Stimulated activated CD8-positive, alpha-beta memory T cell treated with anti-CD3 and anti-CD28 coated beads, Interleukin-2, amount 100 ng/mL, for 1 hour (primary cell): ENCODE measurements around the gene ROCK2.
A peak's percentile ranks its signal among the peaks of the same experiment; 100 is the strongest.

Experiments used
- DNase-seq, 2 donors: peaks; one replicate each; pipeline ENCODE4 v3.0.0-alpha.2; 2020; ENCODE audit warnings: low read depth in 2 of 2

ROCK2 gene

DNA sequence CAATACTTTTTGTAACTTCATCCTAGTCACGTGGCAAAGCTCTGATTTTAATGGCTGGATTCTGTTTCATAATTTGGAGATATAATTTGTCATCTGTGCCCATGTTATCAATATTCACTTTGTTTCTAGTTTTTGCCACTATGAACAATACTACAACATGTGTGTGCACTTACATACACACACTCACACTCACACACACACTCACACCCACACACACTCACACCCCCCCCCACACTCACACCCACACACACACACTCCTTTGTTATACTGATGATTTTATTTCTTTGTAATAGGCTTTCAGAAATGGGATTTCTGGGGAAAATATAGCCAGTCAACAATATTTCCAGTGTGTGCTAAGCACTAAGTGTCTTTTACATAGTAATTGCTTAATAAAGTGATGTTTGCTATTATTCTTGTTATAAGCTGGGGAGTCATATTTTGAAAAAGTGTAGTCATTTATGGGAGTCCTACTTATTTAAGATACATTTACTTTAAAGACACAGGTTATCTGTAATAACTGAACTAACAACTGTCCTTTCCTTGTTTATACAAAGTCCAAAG is 22.8 kb upstream of the ROCK2 start:
- no peak for DNase-seq

DNA sequence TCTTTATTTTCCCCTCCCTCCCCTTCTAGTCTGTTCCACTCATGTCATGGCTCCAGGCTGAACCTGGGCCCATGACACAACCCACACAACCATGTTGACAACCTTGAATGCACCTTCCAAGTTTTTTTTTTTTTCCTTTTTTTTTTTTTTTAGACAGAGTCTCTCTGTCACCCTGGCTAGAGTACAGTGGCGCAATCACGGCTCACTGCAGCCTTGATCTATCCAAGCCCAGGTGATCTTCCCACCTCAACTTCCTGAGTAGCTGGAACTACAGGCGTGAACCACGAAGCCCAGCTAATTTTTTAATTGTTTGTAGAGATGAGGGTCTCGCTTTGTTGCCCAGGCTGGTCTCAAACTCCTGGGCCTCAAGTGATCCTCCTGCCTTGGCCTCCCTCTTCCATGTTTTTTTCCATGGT is 21.9 kb upstream of the ROCK2 start:
- DNase-seq = no peak

GRCh38 chr2:11365096-11365879 is 20.9 kb upstream of the ROCK2 start:
- no peak for DNase-seq

GRCh38 chr2:11364565-11364887 is 20.1 kb upstream of the ROCK2 start:
- DNase-seq = no peak

- DNase-seq = no peak
Observed at GRCh38 chr2:11363868-11364564, 19.6 kb upstream of the ROCK2 start.

DNA sequence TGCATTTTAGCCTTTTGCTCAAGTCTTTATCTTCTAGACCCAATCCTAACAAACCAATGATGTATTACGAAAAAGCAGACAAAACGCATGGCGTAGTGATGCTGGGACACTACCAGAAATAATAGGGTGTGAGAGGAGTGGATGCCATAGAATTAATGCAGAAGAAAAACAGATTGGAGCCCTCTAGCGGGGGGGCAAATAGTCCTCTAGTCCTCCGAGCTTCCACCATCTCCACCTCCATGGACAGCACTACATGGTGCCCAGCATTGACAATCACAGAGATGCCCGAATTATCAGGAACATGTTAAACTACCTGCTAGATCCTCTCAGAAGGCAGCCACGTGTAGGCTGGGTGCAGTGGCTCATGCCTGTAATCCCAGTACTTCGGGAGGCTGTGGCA is 15.4 kb upstream of the ROCK2 start:
- no peak for DNase-seq

GRCh38 chr2:11357428-11357972 is 13.1 kb upstream of the ROCK2 start:
- DNase-seq = no peak

DNA sequence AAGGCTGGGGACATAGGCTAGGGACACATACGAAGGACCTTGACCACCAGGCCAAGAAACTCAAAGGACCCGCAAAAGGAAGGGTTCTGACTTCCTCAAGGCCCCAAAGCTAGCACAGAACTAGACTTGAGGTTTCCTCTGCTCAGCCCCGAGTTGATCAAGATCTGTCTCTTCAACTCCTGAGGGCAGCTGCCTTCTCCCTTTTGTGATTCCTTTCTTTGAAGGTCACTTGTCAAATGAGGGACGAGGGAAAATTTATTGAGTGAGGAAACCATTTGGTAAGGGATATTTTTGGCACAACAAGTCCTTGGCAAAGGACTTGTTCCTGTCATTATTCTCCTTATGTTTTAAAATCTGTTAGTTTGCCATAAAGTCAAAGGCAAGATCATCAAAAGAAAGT is 12.3 kb upstream of the ROCK2 start:
- DNase-seq = no peak

DNA sequence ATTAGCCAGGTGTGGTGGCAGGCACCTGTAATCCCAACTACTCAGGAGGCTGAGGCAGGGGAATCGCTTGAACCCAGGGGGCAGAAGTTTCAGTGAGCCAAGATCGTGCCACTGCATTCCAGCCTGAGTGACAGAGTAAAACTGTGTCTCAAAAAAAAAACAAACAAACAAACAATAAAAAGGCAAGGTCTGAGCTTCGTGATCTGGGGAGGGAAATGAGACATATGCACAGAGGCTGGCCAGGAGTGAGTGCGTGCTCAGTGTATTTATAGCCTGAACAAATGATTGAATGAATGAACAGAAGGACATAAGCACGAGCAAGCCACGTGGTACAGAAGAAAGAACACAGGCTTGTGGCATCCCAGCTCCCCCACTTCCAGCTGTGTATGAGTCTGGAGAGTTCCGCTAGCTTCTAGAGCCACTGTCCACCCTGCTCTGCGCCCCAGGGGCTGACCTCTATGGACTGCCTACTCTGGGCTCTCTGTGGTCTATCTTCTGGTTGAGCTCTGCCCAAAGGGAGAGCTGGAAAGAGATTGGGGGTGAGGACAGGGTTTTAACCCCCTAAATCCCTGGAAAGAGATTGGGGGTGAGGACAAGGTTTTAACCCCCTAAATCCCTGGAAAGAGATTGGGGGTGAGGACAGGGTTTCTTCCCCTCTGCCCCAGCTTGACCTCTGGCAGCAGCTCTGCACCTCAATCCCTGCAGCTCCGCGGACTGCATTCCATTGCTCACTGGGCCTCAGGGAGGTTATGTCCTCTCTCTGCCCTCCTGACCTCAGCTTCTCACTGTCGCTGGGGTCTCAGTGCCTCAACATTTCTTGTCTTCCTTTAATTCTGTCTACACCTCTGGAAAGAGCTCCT is 11.0 kb upstream of the ROCK2 start:
- no peak for DNase-seq

- no peak for DNase-seq
Observed at GRCh38 chr2:11354363-11355154, 10.1 kb upstream of the ROCK2 start.

DNA sequence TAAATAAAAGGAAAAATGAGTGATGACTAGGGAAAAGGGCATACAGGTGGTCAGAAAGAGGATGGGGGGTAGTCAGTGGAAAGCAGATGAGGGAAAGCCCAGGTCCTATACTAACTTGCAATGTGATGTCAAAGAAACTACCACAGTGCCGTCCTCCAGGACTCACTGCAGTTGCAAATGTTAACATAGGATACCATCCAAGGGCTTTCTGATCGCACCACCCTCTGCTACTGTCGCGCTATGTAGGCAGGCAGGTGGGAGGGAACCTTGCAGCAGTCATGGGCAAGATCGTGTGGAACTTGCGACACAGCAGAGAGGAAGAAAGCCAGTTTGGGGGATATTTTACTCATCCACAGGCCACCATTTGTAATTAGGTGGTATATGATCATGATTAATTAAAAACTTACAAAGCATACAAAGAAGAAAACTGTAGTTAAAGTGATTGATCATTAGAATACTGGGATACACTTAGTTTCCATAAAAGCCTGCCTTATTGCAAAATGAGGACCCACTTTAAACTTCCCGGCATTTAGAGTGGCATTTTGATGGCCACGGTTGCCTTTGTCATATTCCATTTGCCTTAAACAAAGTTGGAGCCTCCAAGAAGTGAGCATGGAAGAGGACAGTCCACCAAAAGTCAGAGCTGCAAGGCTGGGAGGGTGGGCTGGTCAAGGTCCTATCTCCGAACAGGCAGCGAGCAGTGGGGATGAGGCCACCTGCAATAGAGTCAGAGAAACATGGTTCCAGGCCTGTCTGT is 8.5 kb upstream of the ROCK2 start:
- DNase-seq = no peak

DNA sequence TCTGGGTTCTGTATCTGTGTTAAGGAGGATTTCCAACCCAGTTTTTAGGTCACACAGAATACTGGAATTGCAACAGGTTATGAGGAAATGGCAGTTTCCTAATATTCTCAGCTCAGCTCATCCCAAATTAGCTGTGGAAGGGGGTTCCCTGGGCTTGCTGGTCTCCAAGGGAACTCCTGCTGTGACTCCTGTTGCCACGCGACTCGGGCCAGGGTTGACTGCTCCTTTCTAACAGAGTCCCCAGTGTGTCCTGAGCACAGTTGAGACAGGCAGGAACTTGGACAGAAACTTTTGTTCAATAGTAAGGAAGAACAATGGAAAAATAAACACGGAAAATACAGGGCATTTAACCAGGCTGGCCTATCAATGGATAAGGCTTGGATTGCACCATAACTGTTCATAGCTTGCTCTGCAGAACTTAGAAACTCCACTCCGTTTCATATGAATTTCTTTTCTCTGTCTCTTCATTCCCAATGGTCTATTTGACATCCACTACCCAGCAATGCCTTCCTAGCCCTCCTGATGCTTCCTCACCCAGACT is 3.8 kb upstream of the ROCK2 start:
- no peak for DNase-seq

- no peak for DNase-seq
Observed at GRCh38 chr2:11347403-11347959, 3.0 kb upstream of the ROCK2 start.

- no peak for DNase-seq
Observed at GRCh38 chr2:11346023-11346482, 1.6 kb upstream of the ROCK2 start.

GRCh38 chr2:11344956-11345677 is 681 bp upstream of the ROCK2 start:
- peak in 1 of 2 donors; percentile 5 for DNase-seq

GRCh38 chr2:11343650-11344341 is 640 bp downstream of the ROCK2 start:
- DNase-seq = peak in 1 of 2 donors; percentile 1

GRCh38 chr2:11343368-11343649 is 1.1 kb downstream of the ROCK2 start:
- DNase-seq = no peak

DNA sequence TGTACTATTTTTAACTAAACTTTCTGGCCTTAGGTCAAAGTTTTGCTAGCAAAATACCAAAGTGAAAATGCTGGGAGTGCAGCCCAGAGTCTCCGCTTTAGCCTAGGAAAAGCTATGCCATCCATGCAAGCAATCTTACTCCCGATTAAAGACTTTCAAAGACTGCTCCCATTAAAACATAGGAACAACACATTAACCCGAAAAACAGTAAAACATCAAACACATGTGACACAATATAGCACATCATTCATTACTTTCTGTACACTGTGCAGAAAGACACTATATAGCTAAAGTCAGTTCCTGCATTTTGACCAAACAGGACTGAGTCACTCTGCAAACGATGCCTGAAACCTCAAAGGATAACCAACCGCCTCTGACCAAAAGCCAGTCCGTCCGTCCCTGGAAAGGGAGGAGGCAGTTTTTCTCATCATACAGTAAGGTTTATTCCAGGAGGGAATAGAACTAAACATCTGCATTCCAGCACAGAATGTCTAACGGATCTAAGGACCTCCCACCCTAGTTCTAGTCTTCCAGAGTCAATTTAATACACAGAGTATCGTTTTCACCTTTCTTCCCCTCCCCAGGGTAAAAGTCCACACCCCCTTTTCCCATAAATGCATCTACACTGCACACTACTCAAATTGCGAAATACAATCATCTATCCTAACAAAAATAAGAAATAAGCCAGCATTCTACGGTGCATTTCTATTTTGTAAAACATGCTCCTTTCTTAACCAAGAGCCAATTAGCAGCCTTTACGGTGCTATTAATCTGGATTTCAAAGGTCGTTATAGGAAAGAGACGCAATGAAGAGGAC is 1.7 kb downstream of the ROCK2 start:
- DNase-seq = no peak
